GM19468 (cell line): ENCODE results near the gene C4BPA.
A peak's percentile ranks its signal among the peaks of the same experiment; 100 is the strongest.

Experiments used
- ATAC-seq: cut with Tn5 transposase; IDR thresholded peaks from one replicate; pipeline ENCODE4 v1.9.1; 2021; ENCODE audit warnings: mild to moderate bottlenecking, moderate library complexity, moderate number of reproducible peaks; ENCODE audit not compliant: unreplicated experiment; ENCODE audit errors: extremely low read depth

The C4BPA gene

GRCh38 chr1:207076181-207076955 lies 27.7 kb upstream of the C4BPA start:
- no peak for ATAC-seq

GRCh38 chr1:207077012-207077411 lies 27.0 kb upstream of the C4BPA start:
- ATAC-seq = no peak

- no peak for ATAC-seq
Measured at GRCh38 chr1:207077470-207078377, 26.3 kb upstream of the C4BPA start.

- no peak for ATAC-seq
Measured at GRCh38 chr1:207078578-207079132, 25.4 kb upstream of the C4BPA start.

- no peak for ATAC-seq
Measured at GRCh38 chr1:207079706-207080241, 24.3 kb upstream of the C4BPA start.

- no peak for ATAC-seq
Measured at GRCh38 chr1:207081088-207081487, 22.9 kb upstream of the C4BPA start.

- ATAC-seq = no peak
Measured at GRCh38 chr1:207081806-207082205, 22.2 kb upstream of the C4BPA start.

GRCh38 chr1:207084232-207084631 lies 19.8 kb upstream of the C4BPA start:
- no peak for ATAC-seq

- no peak for ATAC-seq
Measured at GRCh38 chr1:207084701-207085180, 19.3 kb upstream of the C4BPA start.

GRCh38 chr1:207085887-207086286 lies 18.1 kb upstream of the C4BPA start:
- ATAC-seq = no peak

- ATAC-seq = no peak
Measured at GRCh38 chr1:207088161-207088560, 15.9 kb upstream of the C4BPA start.

GRCh38 chr1:207088701-207089626 lies 15.1 kb upstream of the C4BPA start, which contains the start of gene C4BPB:
Gene C4BPB (plus strand): TSS chr1:207088860. CDS start chr1:207089532, 672 bp downstream.
- ATAC-seq = no peak

- ATAC-seq = no peak
Measured at GRCh38 chr1:207089627-207090355, 14.2 kb upstream of the C4BPA start.

- no peak for ATAC-seq
Measured at GRCh38 chr1:207091200-207091908, 12.7 kb upstream of the C4BPA start.

- no peak for ATAC-seq
Measured at GRCh38 chr1:207093944-207094343, 10.1 kb upstream of the C4BPA start.

- ATAC-seq = peak; percentile 65
Measured at GRCh38 chr1:207097871-207098324, 6.1 kb upstream of the C4BPA start.

GRCh38 chr1:207101720-207102119 lies 2.3 kb upstream of the C4BPA start:
- ATAC-seq = no peak

GRCh38 chr1:207102146-207102545 lies 1.9 kb upstream of the C4BPA start:
- no peak for ATAC-seq
